Measurements from ENCODE around the gene SRP9. TPM values are rescaled to one million over a fixed set of nuclear protein-coding genes. Genes with fewer than 3 reads are reported as not detected.
"Not testable (repeated sequence)": the region's sequence is repeated elsewhere in the genome, so short reads cannot be mapped to it uniquely, and the experiment has no call there.

SRP9 gene
- total RNA-seq, 1 donor from 2014 or later, result 208 TPM

DNA sequence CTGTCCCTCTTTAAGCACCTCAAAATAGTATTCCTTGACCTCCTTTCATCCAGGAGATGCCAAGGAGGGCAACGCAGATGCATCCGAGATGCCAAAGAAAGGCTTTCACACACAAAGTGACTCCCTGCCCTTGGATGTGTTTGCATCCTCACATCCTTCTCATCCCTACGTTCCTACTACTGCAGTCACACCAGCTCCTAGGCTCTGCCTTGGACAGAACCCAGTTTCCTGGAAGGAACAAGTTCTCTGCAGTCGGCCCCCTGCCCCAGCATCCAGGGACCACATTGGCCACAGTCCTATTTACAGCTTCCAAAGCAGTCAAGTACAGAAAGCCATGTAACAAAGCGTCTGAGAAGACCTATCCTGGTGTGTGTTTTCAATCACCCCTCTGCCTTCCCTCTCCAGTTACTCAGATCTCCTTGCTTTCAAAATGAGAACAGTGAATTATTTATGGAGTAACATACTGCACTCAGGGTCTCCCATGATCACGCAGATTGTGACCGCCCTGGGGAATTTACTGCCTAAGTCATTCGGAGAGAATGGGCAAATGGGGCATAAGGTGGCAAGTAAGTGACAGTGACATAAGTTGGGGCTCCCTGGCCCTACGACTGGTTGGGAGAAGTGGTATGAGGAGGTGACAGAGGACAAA lies 21.8 kb upstream of the SRP9 start:
- DNase-seq, result peak; percentile 61

- DNase-seq, result peak; percentile 21
Observed at GRCh38 chr1:225757927-225758656, 19.5 kb upstream of the SRP9 start.

DNA sequence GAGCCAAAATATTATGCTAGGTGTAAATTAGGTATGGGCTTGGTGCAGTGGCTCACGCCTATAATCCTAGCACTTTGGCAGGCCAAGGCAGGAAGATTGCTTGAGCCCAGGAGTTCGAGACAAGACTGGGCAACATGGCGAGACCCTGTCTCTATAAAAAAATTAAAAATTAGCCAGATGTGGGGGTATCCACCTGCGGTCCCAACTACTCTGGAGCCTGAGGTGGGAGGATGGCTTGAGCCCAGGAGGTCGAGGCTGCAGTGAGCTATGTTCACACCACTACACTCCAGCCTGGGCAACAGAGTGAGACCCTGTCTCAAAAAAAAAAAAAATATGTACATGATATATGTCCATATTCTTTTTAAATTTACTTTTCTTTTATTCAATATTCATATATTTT lies 17.7 kb upstream of the SRP9 start:
- not testable (repeated sequence) for DNase-seq

DNA sequence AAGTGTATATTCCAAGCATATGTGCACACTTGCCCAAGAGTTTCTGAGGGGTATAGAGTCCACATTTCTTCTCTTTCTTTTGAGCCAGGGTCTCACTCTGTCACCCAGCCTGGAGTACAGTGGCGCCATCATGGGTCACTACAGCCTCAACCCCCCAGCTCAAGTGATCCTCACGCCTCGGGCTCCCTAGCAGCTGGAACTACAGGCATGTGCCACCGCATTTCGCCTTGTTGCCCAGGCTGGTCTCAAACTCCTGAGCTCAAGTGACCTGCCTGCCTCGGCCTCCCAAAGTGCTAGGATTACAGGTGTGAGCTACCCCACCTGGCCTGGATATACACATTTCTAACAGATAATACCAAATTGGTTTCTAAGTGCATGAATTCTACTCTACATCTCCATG lies 17.1 kb upstream of the SRP9 start:
- no peak for DNase-seq

DNA sequence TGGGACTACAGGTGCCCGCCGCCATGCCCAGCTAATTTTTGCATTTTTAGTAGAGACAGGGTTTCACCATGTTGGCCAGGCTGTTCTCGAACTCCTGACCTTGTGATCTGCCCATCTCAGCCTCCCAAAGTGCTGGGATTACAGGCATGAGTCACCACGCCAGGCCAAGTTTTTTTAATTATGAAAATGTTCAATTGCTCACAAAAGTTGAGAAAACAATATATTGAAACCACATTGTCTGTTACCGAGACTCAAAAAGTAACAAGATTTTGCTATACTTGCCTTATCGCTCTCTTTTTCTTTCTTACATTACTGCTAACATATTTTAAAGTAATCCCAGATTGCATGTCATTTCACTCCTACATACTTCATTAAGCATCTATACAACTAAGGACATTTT lies 16.2 kb upstream of the SRP9 start:
- DNase-seq, result peak; percentile 52

DNA sequence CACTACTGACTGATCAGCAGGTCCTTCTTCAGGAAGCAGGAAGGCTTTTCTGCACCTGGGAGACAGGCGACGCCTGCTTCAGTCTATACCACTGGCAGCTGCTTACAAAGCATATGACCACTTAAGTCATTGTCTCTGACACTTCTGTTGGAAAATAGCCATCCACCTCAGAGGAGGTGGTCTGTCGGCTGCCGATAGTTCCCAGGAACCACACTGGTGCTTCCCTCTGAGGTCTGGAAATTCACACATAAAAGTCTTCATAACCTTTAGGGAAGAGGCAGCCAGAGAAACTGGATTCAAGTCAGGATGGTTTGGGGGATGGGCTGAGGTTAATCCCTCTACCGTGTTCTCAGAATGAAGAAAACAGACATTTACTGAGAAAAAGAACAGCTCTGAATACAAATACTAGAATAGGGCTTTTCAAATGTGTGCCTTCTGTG lies 15.6 kb upstream of the SRP9 start:
- no peak for DNase-seq

DNA sequence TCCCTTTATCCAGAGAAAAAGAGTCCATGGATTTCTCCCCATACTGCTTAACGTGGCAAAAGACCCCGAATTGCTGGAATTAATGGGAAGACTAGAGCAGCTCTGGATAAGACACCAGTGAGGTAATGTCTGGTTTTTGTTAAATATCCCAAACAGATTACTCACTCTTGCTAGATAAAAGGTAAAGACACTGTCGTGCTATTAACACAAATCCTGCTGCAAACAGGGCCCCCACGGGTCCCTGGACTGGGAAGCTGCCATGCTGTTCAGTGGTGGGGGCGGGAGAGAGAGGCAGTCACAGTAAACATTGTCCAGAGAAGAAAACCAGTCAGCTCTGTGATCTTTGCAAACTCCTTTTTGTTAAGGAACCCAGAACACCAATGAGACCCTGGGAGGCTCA lies 15.2 kb upstream of the SRP9 start:
- DNase-seq, result peak; percentile 22

DNA sequence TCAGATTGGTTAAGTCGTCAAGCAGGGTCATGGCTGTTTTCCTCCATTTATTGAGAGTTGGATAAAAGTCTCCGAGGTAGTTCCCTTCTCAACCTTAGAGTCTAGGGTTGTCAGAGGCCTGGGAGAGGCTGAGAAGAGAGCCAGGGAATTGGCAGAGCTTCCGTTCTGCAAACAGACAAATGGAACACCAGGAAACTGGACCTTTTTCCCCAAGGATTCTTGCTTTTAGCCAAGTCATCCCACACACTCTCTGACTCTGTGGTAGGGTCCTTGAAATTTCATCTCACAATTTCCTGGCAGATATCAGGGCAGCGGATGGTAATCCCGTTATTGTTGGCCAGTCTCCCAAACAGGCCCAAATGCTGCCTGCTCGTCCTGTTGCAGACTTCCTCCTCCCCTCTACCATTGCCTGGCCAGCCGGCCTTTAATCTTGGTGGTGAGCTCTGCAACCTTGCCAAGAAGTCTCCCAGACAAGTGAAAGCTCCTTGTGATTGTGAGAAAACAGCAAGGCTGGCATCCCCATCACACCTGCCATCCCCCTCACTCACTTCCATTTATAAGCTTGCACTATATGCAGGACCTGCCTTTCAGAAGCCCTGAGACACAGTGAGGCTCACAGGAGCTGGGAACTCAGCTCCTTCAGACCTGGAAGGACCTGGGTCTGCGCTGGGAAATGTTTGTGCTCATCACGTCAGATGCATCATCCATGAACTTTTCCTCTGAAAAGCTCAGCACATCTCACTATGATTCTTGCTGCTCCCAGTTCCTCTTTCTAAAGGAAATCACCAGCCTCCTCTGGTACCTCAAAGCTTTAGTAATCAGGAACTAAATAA lies 13.7 kb upstream of the SRP9 start:
- no peak for DNase-seq

- DNase-seq, result no peak
Observed at GRCh38 chr1:225765982-225766674, 11.5 kb upstream of the SRP9 start.

DNA sequence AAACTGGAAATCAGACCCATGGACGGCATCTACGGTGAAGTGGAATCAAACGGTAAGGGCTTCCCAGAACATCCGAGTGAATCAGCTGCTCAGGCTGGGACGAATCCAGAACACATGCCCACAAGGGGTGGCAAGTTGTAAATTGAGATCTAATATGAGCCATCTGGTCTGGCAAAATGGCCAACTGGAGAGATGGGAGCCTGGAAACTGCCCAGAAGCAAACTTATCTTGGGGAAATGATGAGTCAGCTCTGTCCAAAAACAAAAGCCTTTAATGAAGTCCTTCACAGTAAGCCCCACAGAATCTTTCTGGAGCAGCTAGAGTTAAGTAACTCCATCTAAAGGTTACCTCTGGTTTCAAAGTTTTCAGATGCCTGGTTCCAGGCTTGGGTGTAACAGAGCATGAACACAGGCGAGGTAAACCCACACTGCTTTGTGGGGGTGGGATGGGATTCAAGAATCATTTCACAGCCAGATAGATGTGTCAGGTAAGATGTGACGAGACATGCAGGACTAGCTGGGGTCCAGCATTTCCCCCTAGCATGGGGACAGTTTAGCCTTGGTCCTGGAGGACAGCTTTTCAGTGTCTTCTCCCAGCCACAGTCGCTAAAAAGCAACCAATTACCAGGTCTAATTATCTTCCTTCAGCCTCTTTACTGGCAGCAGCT lies 10.5 kb upstream of the SRP9 start:
- peak; percentile 53 for DNase-seq

DNA sequence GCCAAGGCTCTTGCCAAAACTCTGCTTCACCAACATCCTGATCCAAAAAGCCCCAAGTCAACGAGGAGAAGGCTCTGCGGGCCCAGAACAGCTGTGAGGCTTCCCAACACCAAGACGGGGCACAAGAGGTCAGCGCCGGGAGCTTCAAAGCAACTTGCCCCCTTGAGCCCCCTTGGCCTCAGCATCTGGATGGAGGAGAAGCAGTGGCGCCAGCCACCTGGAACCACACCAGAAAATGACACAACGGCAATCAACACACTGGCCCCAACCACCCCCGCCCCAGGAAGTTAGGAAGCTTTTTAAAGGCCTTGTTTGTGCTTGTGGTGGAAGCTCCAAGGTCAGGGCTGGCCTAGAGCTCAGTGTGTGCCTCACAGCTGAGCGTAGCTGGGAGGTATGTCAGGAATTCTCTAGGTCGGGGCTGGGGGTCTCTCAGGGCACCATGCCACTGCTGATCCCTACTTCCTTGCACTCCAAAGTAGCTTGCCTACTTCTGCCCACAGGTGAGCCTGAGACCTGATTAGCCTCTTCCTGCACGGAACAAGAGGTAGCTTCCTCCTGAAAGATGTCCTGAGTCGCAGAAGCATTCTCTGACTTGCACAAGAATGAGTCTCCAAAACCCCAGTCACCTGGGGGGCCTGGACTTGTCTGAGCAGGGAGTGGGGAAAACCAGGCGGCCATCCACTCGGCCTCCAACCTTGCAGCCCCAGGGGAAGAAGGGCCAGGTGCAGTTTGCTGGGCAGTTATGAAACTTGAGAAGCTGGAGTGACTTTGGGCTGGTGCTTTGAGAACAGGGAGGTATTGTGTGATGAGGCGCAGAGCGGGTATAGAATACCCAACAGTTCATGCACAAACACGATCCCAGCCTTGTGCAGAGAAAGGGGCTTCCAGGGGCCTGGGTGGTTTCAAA lies 9.7 kb upstream of the SRP9 start:
- peak; percentile 34 for DNase-seq

- no peak for DNase-seq
Observed at GRCh38 chr1:225768662-225769426, 8.8 kb upstream of the SRP9 start.

DNA sequence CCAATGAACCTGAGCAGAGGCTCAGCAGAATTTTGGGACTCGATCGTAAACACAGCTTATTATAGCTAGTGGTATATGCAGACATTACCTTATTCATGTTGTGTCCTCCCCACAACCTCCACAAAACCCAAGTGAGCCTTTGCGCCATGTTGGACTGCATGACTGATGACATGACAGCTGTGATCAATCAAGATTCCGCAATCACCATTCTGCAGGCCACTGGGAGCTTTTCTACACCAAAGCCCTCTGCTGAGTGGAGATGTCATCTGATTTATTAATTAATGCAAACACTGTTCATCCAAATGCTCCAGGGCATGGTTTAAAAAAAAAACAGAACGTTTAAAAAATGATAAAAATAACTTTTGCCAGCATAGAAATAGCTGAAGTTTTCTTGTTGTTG lies 7.9 kb upstream of the SRP9 start:
- DNase-seq, result no peak

- no peak for DNase-seq
Observed at GRCh38 chr1:225770561-225771248, 6.9 kb upstream of the SRP9 start.

GRCh38 chr1:225771661-225772322 lies 5.8 kb upstream of the SRP9 start:
- DNase-seq, result no peak

- peak; percentile 82 for DNase-seq
Observed at GRCh38 chr1:225772323-225772768, 5.3 kb upstream of the SRP9 start.

DNA sequence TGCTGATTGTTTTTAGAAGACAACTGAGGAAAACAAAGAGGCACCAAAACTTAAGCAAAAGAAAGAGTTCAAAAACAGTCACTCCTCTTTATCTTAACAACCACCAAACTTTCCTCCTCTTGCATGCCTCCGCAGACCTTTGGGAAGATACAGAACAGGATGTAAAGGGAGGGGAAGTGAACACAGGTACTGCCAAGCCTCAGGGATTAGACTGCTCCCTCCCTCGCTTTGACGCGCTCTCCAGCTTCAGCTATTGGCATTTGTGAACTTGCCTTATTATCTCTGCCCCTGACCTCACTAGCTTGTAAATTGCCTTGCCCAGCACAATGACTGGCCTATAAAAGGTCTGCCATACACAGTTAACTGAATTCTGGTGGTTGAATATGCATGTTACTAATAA lies 4.8 kb upstream of the SRP9 start:
- DNase-seq, result no peak

GRCh38 chr1:225774281-225775147 lies 3.1 kb upstream of the SRP9 start:
- no peak for DNase-seq
